ENCODE data around the gene RMI1.
A peak's percentile ranks its signal among the peaks of the same experiment; 100 is the strongest.

RMI1 gene

GRCh38 chr9:83956436-83957247 is 24.0 kb upstream of the RMI1 start:
- TF ChIP-seq, protein P1, sequence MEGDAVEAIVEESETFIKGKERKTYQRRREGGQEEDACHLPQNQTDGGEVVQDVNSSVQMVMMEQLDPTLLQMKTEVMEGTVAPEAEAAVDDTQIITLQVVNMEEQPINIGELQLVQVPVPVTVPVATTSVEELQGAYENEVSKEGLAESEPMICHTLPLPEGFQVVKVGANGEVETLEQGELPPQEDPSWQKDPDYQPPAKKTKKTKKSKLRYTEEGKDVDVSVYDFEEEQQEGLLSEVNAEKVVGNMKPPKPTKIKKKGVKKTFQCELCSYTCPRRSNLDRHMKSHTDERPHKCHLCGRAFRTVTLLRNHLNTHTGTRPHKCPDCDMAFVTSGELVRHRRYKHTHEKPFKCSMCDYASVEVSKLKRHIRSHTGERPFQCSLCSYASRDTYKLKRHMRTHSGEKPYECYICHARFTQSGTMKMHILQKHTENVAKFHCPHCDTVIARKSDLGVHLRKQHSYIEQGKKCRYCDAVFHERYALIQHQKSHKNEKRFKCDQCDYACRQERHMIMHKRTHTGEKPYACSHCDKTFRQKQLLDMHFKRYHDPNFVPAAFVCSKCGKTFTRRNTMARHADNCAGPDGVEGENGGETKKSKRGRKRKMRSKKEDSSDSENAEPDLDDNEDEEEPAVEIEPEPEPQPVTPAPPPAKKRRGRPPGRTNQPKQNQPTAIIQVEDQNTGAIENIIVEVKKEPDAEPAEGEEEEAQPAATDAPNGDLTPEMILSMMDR (IDR thresholded peaks at IDR 0.05; ENCODE audit: low read depth, low read length, missing control alignments): no peak
- DNase-seq (ENCODE audit: low read depth): no peak
- H3K4me3 ChIP-seq (ENCODE audit: low read depth, low read length): peak overlapping the region; percentile 49
- in situ Hi-C loops (cut with HindIII; ENCODE audit: low sequenced_read_pairs): no loop called here

DNA sequence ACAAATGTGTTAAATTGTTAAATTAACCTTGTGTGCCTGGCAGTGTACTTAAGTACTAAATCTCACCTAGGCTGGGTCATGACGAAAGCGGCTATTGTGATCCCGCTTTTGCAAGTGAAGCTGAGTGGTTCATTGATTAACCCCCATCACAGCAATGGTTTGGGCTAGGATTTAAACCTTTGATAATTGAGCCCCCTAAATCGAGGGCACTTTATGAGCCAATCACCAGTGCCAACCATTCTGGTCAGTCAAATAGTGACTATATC is 23.4 kb upstream of the RMI1 start:
- H3K4me3 ChIP-seq (ENCODE audit: low read depth, low read length): peak overlapping the region; percentile 49
- in situ Hi-C loops (cut with HindIII; ENCODE audit: low sequenced_read_pairs): no loop called here
- no peak for DNase-seq (ENCODE audit: low read depth)
- TF ChIP-seq, protein P1 (IDR thresholded peaks at IDR 0.05; ENCODE audit: low read depth, low read length, missing control alignments): no peak

- H3K4me3 ChIP-seq (ENCODE audit: low read depth, low read length): no peak overlapping the region
- in situ Hi-C loops (cut with HindIII; ENCODE audit: low sequenced_read_pairs): no loop called here
- peak; percentile 84 for DNase-seq (ENCODE audit: low read depth)
- TF ChIP-seq, protein P1 (IDR thresholded peaks at IDR 0.05; ENCODE audit: low read depth, low read length, missing control alignments): no peak
These were observed 21.5 kb upstream of the RMI1 start for GRCh38 chr9:83959061-83959460.

DNA sequence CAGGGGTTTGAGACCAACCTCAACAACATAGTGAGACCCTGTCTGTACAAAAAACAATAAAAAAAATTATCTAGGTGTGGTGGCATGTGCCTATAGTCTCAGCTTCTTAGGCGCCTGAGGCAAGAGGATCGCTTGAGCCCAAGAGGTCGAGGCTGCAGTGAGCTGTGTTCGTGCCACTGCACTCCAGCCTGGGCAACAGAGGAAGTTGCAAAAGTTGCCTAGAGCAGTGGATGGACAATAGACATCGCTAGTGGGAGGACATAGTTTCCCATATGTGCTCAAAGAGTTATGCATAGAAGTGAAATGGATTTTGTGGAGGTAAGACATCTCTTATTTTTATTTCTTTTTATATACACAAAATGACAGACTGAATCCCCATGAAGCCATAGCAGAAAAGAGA is 19.6 kb upstream of the RMI1 start:
- TF ChIP-seq, protein P1 (IDR thresholded peaks at IDR 0.05; ENCODE audit: low read depth, low read length, missing control alignments): no peak
- in situ Hi-C loops (cut with HindIII; ENCODE audit: low sequenced_read_pairs): no loop called here
- no peak overlapping the region for H3K4me3 ChIP-seq (ENCODE audit: low read depth, low read length)
- no peak for DNase-seq (ENCODE audit: low read depth)

- H3K4me3 ChIP-seq (ENCODE audit: low read depth, low read length): no peak overlapping the region
- in situ Hi-C loops (cut with HindIII; ENCODE audit: low sequenced_read_pairs): no loop called here
- TF ChIP-seq, protein P1 (IDR thresholded peaks at IDR 0.05; ENCODE audit: low read depth, low read length, missing control alignments): no peak
- DNase-seq (ENCODE audit: low read depth): no peak
These were observed 18.4 kb upstream of the RMI1 start for GRCh38 chr9:83962165-83962564.

GRCh38 chr9:83964973-83965349 is 15.6 kb upstream of the RMI1 start:
- TF ChIP-seq, protein P1 (IDR thresholded peaks at IDR 0.05; ENCODE audit: low read depth, low read length, missing control alignments): no peak
- no peak for DNase-seq (ENCODE audit: low read depth)
- H3K4me3 ChIP-seq (ENCODE audit: low read depth, low read length): no peak overlapping the region
- in situ Hi-C loops (cut with HindIII; ENCODE audit: low sequenced_read_pairs): no loop called here

All from astrocyte of the cerebellum (primary cell).